Activated T-cell treated with anti-CD3 and anti-CD28 coated beads, Interleukin-2, amount 50 U/mL, for 72 hours (primary cell): ENCODE measurements around the gene TSC2. TPM values are rescaled to one million over a fixed set of nuclear protein-coding genes. Genes with fewer than 3 reads are reported as not detected.

Experiments used
- ATAC-seq, 2 donors: fragments of 150-1000 bp; cut with Tn5 transposase; replicated peaks in 1 of 2; 2 replicates each; pipeline ENCODE4 v1.10.0; 2021; ENCODE audit warnings: moderate library complexity in 2 of 2, mild to moderate bottlenecking in 1 of 2
- DNase-seq, 2 donors: peaks; one replicate each; pipeline ENCODE4 v3.0.0; 2021 to 2022; ENCODE audit warnings: mixed read lengths in 1 of 2
- H3K27ac Mint-ChIP-seq: one replicate; pipeline ENCODE4 v1.8.0; 2022; ENCODE audit warnings: mild to moderate bottlenecking, moderate library complexity, mixed read lengths
- H3K27me3 Mint-ChIP-seq: one replicate; pipeline ENCODE4 v1.8.0; 2022; ENCODE audit warnings: low read depth, mixed read lengths
- H3K36me3 Mint-ChIP-seq, 2 donors: one replicate each; pipeline ENCODE4 v1.8.0; 2022; ENCODE audit warnings: mixed read lengths in 2 of 2, mild to moderate bottlenecking in 1 of 2; ENCODE audit not compliant: insufficient read depth in 2 of 2
- H3K4me1 Mint-ChIP-seq: one replicate; pipeline ENCODE4 v1.8.0; 2022; ENCODE audit warnings: low read depth, mixed read lengths
- H3K4me3 Mint-ChIP-seq, 2 donors: one replicate each; pipeline ENCODE4 v1.8.0; 2022; ENCODE audit warnings: mild to moderate bottlenecking in 2 of 2, mixed read lengths in 2 of 2, moderate library complexity in 2 of 2
- H3K9me3 Mint-ChIP-seq, 2 donors: one replicate each; pipeline ENCODE4 v1.8.0; 2022; ENCODE audit warnings: mixed read lengths in 2 of 2
- total RNA-seq, 2 donors: library from RNA; stranded (reverse); gene quantifications; one replicate each; pipeline ENCODE4 v1.2.3, GENCODE V29; 2022

TSC2 gene
- 10 to 100 TPM; 96.6 to 98.4 TPM for total RNA-seq

DNA sequence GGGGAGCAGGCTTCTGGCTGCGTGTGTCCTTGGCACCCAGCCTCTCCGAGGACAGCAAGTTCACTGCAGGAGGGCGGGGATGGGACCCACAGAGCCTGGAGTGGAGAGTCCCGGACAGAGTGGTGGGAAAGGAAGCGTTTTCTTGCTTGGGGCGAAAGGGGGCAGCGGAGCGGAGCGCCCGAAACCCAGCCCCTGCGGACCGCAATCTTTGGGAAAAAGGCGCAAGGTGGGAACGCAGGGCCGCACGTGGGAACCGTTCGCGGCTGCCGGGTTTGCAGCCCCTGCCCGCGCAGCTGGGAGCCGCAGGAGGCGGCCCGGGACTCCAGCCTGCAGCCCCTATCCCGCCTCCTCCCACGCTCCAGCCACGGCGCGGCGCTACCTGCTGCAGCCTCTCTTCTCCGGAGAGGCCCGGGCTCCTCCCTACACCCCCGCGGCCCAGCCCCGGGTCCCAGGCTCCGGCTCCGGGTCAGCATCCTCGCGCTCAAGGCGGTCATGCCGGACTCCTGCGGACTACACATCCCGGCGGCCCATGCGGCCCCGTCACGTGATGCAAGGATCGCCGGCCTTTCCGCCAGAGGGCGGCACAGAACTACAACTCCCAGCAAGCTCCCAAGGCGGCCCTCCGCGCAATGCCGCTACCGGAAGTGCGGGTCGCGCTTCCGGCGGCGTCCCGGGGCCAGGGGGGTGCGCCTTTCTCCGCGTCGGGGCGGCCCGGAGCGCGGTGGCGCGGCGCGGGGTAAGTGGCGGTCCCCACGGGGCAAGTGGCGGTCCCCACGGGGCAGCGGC, at the start of gene TSC2, which contains the start of gene NTHL1:
Gene TSC2 (plus strand): TSS at position 656 of the 786 bp plus-strand sequence. CDS start 631 bp downstream, outside the sequence.
Gene NTHL1 (minus strand): TSS at position 505 of the 786 bp plus-strand sequence. CDS start 11 bp downstream, at position 494.
- DNase-seq = peak; percentile 97
- H3K9me3 Mint-ChIP-seq = no peaks in the 10 kb centered on the region
- peaks cover 18% of the 10 kb centered on the region for H3K4me1 Mint-ChIP-seq
- H3K27ac Mint-ChIP-seq = peak within 1 kb of the TSS; percentile 51
- peak within 1 kb of the TSS; percentile 91 to 92 for H3K4me3 Mint-ChIP-seq
- no peaks in the 10 kb centered on the region for H3K27me3 Mint-ChIP-seq
- peak; percentile 99 for ATAC-seq
- H3K36me3 Mint-ChIP-seq = peaks cover 0 to 1% of the 10 kb centered on the region in 2 donors

DNA sequence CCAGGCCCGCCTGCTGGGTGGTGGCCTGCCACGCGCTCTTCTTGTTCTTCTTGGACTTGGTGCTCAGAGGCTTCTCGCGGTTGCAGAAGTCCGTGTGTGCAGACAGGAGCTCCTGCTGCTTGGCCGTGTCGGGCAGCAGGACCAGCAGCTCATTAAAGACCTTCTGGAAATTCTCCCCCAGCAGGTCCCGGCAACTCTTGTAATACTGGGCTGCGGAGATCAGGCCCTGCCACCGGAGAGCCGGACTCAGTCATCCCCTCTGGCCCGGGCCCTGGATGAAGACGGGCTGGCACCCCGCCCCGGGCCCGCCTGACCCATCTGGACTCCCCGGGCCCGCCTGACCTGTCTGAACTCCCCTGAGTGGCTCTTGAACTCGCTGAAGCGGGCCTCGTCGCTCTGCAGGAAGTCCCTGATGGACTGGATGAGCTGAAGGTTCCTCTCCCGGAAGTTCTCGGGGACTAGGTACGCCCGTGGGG, 49.4 kb upstream of the TSC2 start:
- no peak for ATAC-seq
- Mint-ChIP-seq H3K36me3 (peaks cover 3 to 9% of the 10 kb centered on the region in 2 donors), H3K4me1 (peaks cover 21% of the 10 kb centered on the region), H3K27me3 (no peaks in the 10 kb centered on the region), H3K4me3 (no peak overlapping the region), H3K27ac (no peak overlapping the region), H3K9me3 (no peaks in the 10 kb centered on the region)
- no peak for DNase-seq

DNA sequence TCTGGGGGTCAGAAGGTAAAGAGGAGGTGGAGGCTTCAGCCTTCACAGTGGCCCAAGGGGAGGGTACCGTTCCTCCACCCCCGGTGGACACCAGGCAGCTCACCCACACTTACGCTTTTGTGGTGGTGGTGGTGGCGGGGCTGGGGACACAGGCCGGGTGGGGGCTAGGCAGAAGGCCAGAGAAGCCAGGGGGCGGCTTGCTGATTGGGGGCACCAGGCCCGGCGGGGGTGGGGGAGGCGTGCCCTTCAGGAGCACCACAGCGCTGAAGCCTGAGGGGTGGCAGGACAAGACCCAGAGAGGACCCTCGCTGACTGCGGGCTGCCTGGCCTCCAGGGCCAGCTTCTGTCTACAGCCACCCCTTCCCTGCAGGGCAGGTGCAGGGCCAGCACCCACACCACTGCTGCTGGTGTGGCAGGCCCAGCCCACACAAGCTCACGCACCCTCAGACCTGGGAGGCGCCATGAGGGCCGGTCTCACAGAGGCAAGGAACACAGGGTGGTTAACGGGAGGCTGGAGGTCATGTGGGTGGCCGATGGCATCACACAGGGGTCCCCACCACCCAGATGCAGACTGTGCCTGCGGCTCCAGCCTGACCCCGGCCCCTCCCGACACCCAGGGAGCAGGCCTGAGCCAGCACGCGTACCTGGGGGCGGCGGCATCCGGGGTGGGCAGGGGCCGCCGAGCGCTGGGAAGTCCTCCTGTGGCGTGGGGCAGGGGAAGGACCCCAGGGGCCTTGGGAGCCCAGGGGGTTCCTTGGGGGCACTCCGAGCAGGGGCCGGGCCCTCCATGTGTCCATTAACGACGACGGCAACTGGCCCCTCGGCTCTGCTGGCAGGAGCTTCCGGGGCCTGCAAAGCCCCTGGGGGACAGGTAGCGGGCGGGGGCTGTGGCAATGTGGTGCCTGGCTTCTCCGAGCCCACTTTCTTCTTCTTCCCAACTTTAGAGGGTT, 48.7 kb upstream of the TSC2 start:
- Mint-ChIP-seq H3K4me3 (no peak overlapping the region), H3K9me3 (no peaks in the 10 kb centered on the region), H3K27ac (no peak overlapping the region), H3K4me1 (peaks cover 14% of the 10 kb centered on the region), H3K36me3 (peaks cover 2 to 9% of the 10 kb centered on the region in 2 donors), H3K27me3 (no peaks in the 10 kb centered on the region)
- DNase-seq = no peak
- no peak for ATAC-seq

DNA sequence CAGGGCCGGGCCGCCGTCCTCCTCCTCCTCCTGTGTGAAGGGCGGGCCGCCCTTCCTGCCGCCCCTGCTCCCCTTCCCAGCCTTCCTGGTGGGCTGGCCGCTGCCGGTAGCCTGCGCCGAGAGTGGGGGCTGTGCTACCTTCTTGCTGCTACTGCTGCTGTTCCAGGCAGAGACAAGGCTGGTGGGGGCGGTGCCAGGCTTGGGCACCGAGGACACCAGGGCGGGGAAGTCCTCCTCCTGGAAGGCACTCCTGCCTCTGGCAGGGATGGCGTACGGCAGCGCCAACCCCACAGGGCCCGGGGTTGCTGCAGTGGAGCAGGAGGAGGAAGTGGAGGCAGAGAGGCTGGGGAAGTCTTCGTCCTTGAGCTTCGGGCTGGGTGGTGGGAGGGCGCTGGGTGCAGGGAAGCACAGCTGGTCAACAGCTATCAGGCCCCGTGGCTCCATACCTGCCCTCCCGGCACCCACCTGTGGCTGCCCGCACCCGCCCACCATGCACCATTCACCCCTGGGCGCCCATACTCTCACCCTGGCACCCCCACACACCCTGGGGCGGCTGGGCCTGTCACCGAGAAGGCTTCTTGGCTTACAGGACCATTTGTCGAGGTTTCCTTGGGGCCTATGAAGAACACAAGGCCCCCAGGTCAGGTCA, 47.8 kb upstream of the TSC2 start:
- Mint-ChIP-seq H3K4me1 (peaks cover 14% of the 10 kb centered on the region), H3K9me3 (no peaks in the 10 kb centered on the region)

DNA sequence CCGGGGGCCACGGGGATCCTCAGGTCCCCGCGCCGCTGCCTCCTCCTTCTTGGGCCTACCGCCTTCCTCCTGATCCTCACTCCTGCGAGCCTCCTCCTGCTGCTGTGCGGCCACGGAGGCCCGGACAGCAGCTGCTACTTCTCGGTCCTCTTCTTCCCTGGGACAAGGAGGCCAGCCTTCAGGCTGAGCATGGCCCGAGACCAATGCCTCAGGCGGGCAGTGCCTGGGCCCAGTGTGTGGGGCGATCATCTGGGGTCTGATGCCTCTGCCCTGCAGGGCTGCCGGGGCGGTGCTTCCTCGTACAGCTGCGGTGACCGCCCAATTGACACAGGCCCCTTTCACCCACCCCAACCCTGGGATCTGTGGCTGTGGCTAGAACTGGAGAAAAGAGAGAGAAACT, 46.8 kb upstream of the TSC2 start:
- no peaks in the 10 kb centered on the region for H3K9me3 Mint-ChIP-seq
- no peak overlapping the region for H3K4me3 Mint-ChIP-seq
- H3K36me3 Mint-ChIP-seq = peaks cover 2 to 7% of the 10 kb centered on the region in 2 donors
- ATAC-seq = no peak
- DNase-seq = no peak
- no peak overlapping the region for H3K27ac Mint-ChIP-seq
- H3K27me3 Mint-ChIP-seq = no peaks in the 10 kb centered on the region
- peaks cover 20% of the 10 kb centered on the region for H3K4me1 Mint-ChIP-seq

More for the DNA sequence above, 47.8 kb upstream of the TSC2 start:
- ATAC-seq (no peak), DNase-seq (no peak)
- Mint-ChIP-seq H3K27ac (no peak overlapping the region), H3K36me3 (peaks cover 2 to 9% of the 10 kb centered on the region in 2 donors), H3K4me3 (no peak overlapping the region), H3K27me3 (no peaks in the 10 kb centered on the region)

DNA sequence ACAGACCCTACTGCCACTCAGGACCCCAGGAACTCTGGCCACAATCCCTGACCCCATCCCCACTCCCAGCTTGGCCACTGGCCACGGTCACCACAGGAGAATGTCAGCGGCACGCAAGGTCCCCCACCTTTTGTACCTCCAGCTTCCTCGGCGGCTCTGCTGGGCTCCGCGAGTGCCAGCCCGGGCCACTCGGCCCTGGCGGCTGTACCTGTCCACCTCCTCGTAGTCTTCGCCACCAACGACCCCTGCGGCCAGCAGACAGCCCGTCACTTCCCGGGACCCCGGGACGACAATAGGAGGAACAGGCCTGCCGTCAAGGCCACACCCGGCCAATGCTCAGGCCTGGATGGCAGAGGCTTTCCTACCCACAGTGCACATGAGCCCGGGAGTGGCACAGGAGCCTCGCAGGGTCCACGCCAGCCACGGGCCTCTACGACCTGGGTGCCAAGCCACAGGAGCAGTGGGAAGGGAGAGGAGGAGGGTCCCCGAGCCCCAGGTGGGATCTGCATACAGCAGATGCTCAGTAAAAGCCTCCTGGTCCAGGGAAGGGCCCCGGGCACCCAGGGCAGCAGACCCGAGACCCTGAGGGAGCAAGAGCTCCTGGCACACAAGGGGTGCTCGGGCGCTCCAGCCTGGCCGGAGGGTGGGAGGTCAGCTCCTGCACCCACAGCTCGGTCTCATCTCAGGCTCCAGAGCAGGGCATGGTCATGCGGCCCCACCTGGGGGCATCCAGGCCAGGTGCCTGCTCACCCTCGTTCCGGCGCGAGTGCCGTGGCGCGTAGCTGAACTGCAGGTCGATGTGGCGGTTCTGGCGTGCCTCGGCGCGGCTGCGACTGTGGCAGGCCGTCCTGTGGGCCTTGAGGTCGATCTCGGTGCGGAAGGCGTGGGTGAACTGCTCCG, 46.1 kb upstream of the TSC2 start:
- no peak overlapping the region for H3K27ac Mint-ChIP-seq
- H3K4me3 Mint-ChIP-seq = no peak overlapping the region
- H3K9me3 Mint-ChIP-seq = no peaks in the 10 kb centered on the region
- H3K4me1 Mint-ChIP-seq = peaks cover 19% of the 10 kb centered on the region
- H3K27me3 Mint-ChIP-seq = no peaks in the 10 kb centered on the region
- ATAC-seq (no peak), DNase-seq (no peak)
- H3K36me3 Mint-ChIP-seq = peaks cover 2 to 7% of the 10 kb centered on the region in 2 donors

DNA sequence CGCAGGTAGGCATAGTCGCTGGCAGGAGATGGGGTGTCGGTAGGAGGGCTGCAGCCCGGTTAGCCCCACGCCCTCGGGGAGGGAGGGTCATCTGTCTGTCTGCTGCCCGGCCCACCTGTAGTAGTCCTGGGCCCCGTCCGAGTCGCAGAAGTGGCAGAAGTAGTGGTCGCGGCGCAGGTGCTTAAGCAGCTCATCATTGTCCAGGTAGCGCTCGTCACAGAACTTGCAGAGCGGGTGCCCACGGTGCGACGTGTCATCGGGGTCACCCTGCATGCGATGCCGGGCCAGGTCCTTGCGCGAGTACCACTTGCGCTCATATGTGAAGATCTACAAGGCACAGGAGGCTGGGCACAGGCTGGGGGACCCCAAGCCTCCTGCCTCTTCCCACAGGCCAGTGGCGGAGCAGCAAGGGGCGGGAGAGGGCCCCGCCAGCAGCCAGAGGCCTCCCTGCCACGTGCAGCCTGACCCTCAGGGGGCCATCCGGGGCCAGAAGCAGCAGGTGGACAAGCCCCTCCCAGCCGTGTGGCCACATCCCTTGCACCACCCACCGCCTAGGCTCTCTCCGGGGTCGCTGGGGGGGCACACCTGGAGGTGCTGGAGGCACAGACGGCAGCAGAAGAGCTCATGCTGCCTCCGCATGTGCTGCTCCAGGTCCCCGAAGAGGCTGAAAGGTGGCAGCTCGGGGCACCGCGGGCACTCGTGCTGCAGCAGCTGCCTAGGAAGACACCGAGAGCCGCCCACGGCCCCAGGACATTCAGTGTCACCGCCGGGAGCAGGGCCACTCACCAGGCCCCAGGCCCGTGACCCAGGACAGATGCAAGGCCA, 45.2 kb upstream of the TSC2 start:
- Mint-ChIP-seq H3K27me3 (no peaks in the 10 kb centered on the region), H3K4me3 (no peak overlapping the region), H3K27ac (no peak overlapping the region), H3K36me3 (peaks cover 2 to 9% of the 10 kb centered on the region in 2 donors), H3K9me3 (no peaks in the 10 kb centered on the region), H3K4me1 (peaks cover 26% of the 10 kb centered on the region)
- DNase-seq = no peak
- no peak for ATAC-seq

DNA sequence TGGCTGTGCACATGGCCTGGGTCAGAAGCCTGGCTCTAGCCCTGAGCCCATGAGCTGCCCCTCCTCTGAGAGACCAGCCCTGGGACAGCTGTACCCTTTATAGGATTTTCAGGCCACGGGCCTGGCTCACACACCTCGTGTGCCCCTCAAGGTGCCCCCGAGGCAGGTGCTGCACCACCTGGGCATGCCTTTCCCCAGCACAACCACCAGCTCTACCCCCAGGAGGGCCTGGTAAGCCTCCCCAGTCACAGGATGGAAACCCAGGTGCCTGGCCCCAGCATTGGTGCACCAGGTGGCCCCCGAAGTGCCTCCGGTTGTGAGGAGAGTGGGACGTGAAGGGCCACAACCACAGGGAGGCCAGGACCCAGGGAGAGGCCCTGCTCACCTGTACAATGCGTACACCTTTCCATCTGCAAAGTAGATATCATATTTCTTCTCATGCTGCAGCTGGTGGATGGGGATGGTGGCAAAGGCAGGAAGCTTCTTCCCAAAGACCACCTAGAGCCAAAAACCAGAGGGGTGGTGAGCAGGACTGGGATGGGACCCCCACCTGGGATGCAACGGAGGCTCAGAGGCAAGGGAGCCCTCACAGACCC, 44.5 kb upstream of the TSC2 start:
- DNase-seq (no peak), ATAC-seq (no peak)
- H3K4me1 Mint-ChIP-seq = peaks cover 33% of the 10 kb centered on the region
- peaks cover 5 to 12% of the 10 kb centered on the region in 2 donors for H3K36me3 Mint-ChIP-seq
- no peaks in the 10 kb centered on the region for H3K27me3 Mint-ChIP-seq
- no peaks in the 10 kb centered on the region for H3K9me3 Mint-ChIP-seq
- H3K27ac Mint-ChIP-seq = no peak overlapping the region
- H3K4me3 Mint-ChIP-seq = no peak overlapping the region

DNA sequence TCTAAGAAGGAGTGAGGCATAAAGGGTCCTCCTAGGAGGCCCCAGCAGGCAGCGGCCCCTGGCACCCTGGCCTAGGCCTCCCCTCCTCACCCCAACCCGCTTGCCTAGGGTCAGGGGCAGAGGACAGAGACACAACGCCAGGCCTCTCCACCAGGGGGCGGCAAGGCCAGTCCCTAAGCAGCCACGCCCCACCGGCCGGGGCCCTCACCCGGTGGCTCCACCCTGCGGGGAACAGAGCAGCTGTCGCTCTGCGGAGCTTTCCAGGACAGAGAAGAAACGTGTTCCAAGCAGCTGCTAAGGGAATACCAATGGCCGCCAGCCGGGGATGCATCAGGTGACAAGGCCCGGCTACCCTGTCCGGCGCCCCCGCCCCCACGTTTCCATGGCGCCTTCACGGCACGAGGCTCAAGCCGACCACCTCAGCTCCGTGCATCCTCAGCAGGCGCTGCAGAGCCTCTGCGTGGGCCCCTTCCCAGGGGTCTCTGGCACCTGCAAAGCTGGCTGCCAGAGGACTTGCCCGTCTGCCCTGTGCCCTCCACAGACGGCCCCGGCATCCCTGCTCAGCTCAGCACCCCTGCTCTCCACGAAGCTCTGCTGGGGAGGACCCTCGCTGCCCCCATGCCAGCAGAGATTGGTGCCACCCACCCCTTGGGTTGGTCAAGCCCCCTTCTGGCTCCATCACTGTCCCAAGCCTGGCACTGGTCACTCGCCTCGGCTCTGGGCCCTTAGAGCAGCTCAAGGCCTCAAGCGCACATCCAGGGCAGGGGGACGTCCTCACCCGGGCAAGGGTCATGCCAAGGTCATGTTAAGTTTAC, 43.8 kb upstream of the TSC2 start:
- ATAC-seq = peak; percentile 94 to 95
- H3K9me3 Mint-ChIP-seq = no peaks in the 10 kb centered on the region
- H3K27me3 Mint-ChIP-seq = no peaks in the 10 kb centered on the region
- peak; percentile 94 for DNase-seq
- H3K27ac Mint-ChIP-seq = no peak overlapping the region
- no peak overlapping the region for H3K4me3 Mint-ChIP-seq
- peaks cover 7 to 13% of the 10 kb centered on the region in 2 donors for H3K36me3 Mint-ChIP-seq
- H3K4me1 Mint-ChIP-seq = peaks cover 39% of the 10 kb centered on the region

DNA sequence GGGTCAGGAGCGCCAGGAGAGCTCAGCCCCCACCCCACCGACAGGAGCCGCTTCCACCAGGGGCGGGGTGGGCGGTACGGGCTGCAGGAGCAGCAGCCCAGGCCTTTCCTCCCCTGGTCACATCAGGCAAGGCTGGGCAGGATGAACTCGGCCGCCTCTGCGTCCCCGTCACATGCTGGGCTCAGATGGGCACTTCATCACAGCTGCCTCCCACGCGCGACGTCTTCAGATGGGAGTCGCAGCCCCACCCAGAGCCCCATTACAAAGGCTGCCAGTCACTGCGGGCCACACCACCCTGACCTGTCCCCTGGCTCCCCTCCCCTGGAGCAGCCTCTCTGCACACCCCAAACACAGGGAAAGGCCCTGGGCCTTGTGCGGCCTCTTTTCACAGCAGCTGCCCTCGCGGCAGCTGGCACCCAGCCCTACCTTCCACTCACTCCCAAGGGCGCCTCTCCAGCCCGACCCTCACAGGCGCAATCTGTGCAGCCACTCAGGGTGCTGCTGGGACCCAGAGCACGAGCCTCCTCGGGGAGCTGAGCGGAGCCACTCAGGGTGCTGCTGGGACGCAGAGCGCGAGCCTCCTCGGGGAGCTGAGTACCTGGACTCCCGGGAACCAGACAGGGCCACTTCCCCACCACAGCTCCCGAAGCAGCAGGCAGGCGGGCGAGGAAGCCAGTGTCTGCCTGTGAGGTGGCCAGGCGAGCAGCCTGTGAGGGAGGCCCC, 42.8 kb upstream of the TSC2 start:
- Mint-ChIP-seq H3K4me1 (peaks cover 39% of the 10 kb centered on the region), H3K27me3 (no peaks in the 10 kb centered on the region), H3K36me3 (peaks cover 7 to 13% of the 10 kb centered on the region in 2 donors), H3K27ac (no peak overlapping the region), H3K9me3 (no peaks in the 10 kb centered on the region), H3K4me3 (peak overlapping the region in 1 of 2 donors; percentile 15)
- ATAC-seq (no peak), DNase-seq (no peak)
